8988T (cell line): ENCODE measurements around the gene NBR1.
A peak's percentile ranks its signal among the peaks of the same experiment; 100 is the strongest.
"Not testable (repeated sequence)": the region's sequence is repeated elsewhere in the genome, so short reads cannot be mapped to it uniquely, and the experiment has no call there.

Experiments
- DNase-seq: peaks from one replicate; pipeline ENCODE4 v3.0.0; 2011

The NBR1 gene

GRCh38 chr17:43170766-43171585, at the start of gene NBR1:
TSS of gene NBR1 (plus strand) at chr17:43171214. CDS start at chr17:43175800, 4,586 bp downstream.
- DNase-seq = peak; percentile 45

- peak; percentile 92 for DNase-seq
These were observed 45.7 kb upstream of the NBR1 start, which contains the start of gene BRCA1 for GRCh38 chr17:43125133-43125966. TSS of gene BRCA1 (minus strand) at chr17:43125364. CDS start at chr17:43124096, 1,268 bp downstream.

GRCh38 chr17:43125967-43126910, 44.8 kb upstream of the NBR1 start:
- DNase-seq = peak; percentile 44

GRCh38 chr17:43126911-43127290, 44.1 kb upstream of the NBR1 start:
- DNase-seq = no peak

- DNase-seq = not testable (repeated sequence)
These were observed 43.6 kb upstream of the NBR1 start for GRCh38 chr17:43127333-43127876.

GRCh38 chr17:43129671-43130010, 41.4 kb upstream of the NBR1 start:
- DNase-seq = no peak

- no peak for DNase-seq
These were observed 38.9 kb upstream of the NBR1 start for GRCh38 chr17:43132117-43132516.

GRCh38 chr17:43133439-43133838, 37.6 kb upstream of the NBR1 start:
- DNase-seq = not testable (repeated sequence)

GRCh38 chr17:43134774-43135453, 36.1 kb upstream of the NBR1 start:
- DNase-seq = no peak

GRCh38 chr17:43135454-43135819, 35.6 kb upstream of the NBR1 start:
- DNase-seq = no peak

- not testable (repeated sequence) for DNase-seq
These were observed 34.4 kb upstream of the NBR1 start for GRCh38 chr17:43136574-43136973.

GRCh38 chr17:43138531-43138930, 32.5 kb upstream of the NBR1 start:
- not testable (repeated sequence) for DNase-seq

GRCh38 chr17:43140396-43141332, 30.4 kb upstream of the NBR1 start:
- DNase-seq = no peak

GRCh38 chr17:43142153-43142552, 28.9 kb upstream of the NBR1 start:
- no peak for DNase-seq

- no peak for DNase-seq
These were observed 27.8 kb upstream of the NBR1 start for GRCh38 chr17:43143201-43143600.

GRCh38 chr17:43146649-43147048, 24.4 kb upstream of the NBR1 start:
- no peak for DNase-seq

GRCh38 chr17:43151880-43152456, 19.0 kb upstream of the NBR1 start:
- DNase-seq = no peak

GRCh38 chr17:43153197-43153835, 17.7 kb upstream of the NBR1 start:
- DNase-seq = not testable (repeated sequence)

- no peak for DNase-seq
These were observed 15.3 kb upstream of the NBR1 start for GRCh38 chr17:43155666-43156065.

GRCh38 chr17:43159232-43159631, 11.8 kb upstream of the NBR1 start:
- not testable (repeated sequence) for DNase-seq
